Suprapubic skin (tissue), 3 donors: Measurements from ENCODE around the gene GNG4.

Source experiments
- POLR2A ChIP-seq, 2 donors: fragments of 450-650 bp; IDR thresholded peaks; one replicate each; pipeline ENCODE4 v1.6.1; 2017; ENCODE audit warnings: antibody characterized with exemption in 2 of 2, mild to moderate bottlenecking in 2 of 2, moderate library complexity in 2 of 2
- TF ChIP-seq, protein P1 (sequence below), 2 donors: fragments of 200-600 bp in 1 of 2; fragments of 450-650 bp in 1 of 2; sonication (generic) in 1 of 2; IDR thresholded peaks; one replicate each; pipeline ENCODE4 v1.5.1; 2016 to 2019; ENCODE audit warnings: antibody characterized with exemption in 2 of 2, mild to moderate bottlenecking in 1 of 2, moderate library complexity in 1 of 2

DNA sequence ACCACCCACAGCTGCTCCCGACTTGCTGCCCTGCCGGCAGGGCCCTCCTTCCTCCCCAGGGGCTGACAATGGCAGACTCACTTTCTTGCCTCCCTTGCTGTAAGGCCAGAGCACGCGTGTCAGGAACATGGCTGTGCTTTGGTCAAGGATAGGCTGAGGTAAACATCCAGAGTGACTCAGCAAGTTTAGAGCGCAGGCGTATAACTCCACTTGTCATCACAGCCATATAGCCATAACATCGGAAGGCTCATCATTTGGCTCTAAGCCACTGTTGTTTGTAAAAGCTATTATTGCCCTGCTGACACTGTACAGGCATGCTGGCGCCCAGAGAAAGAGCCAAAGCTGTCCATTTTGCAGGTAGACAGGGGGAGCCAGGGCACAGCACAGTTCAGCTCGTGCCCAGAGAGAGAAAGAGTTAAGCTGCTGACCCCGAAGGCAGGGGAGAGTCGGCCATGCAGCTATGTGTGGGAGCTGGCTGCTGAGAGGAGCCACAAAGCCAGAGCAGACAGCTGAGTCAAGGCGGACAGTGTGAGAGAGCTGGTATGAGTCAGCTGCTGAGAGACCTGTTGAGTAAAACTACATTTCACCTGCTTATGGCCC is 60.6 kb downstream of the GNG4 start:
- TF ChIP-seq, protein P1, sequence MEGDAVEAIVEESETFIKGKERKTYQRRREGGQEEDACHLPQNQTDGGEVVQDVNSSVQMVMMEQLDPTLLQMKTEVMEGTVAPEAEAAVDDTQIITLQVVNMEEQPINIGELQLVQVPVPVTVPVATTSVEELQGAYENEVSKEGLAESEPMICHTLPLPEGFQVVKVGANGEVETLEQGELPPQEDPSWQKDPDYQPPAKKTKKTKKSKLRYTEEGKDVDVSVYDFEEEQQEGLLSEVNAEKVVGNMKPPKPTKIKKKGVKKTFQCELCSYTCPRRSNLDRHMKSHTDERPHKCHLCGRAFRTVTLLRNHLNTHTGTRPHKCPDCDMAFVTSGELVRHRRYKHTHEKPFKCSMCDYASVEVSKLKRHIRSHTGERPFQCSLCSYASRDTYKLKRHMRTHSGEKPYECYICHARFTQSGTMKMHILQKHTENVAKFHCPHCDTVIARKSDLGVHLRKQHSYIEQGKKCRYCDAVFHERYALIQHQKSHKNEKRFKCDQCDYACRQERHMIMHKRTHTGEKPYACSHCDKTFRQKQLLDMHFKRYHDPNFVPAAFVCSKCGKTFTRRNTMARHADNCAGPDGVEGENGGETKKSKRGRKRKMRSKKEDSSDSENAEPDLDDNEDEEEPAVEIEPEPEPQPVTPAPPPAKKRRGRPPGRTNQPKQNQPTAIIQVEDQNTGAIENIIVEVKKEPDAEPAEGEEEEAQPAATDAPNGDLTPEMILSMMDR (IDR thresholded peaks at IDR 0.05): no peak
- TF ChIP-seq POLR2A (IDR thresholded peaks at IDR 0.05): no peak
